Vagina (tissue), 2 donors: ENCODE results near the gene CCDC188.

Experiments
- CTCF ChIP-seq, 3 experiments: fragments of 450-650 bp in 2 of 3; fragments of 200-600 bp in 1 of 3; sonication (generic) in 1 of 3; IDR thresholded peaks; one replicate each; pipeline ENCODE4 v1.5.1; 2017 to 2019; ENCODE audit warnings: antibody characterized with exemption in 3 of 3, mild to moderate bottlenecking in 2 of 3, moderate library complexity in 2 of 3
- POLR2A ChIP-seq, 2 donors: fragments of 450-650 bp; IDR thresholded peaks; one replicate each; pipeline ENCODE4 v1.6.1; 2017; ENCODE audit warnings: antibody characterized with exemption in 2 of 2, mild to moderate bottlenecking in 2 of 2, moderate library complexity in 2 of 2
- POLR2AphosphoS5 ChIP-seq, 2 donors: sonication (generic); formaldehyde crosslinking; IDR thresholded peaks; one replicate each; pipeline ENCODE4 v1.9.0; 2017; ENCODE audit warnings: antibody characterized with exemption in 2 of 2, mild to moderate bottlenecking in 2 of 2, low read depth in 1 of 2; ENCODE audit not compliant: insufficient read depth in 1 of 2

GRCh38 chr22:20199906-20200305, 49.1 kb upstream of the CCDC188 start:
- TF ChIP-seq POLR2A (IDR thresholded peaks at IDR 0.05) (no peak), POLR2AphosphoS5 (IDR thresholded peaks at IDR 0.05; ENCODE audit: insufficient read depth in 1 of 2, low read depth in 1 of 2) (no peak), CTCF (IDR thresholded peaks at IDR 0.05) (no peak)
